GM18870 (cell line): ENCODE data around the gene HUS1.
"Not testable (repeated sequence)": the region's sequence is repeated elsewhere in the genome, so short reads cannot be mapped to it uniquely, and the experiment has no call there.

ENCODE experiments used
- ATAC-seq: cut with Tn5 transposase; IDR thresholded peaks from one replicate; pipeline ENCODE4 v1.9.1; 2021; ENCODE audit warnings: moderate library complexity; ENCODE audit not compliant: unreplicated experiment

Gene HUS1

GRCh38 chr7:47945261-47946015, 34.0 kb downstream of the HUS1 start:
- ATAC-seq: no peak

DNA sequence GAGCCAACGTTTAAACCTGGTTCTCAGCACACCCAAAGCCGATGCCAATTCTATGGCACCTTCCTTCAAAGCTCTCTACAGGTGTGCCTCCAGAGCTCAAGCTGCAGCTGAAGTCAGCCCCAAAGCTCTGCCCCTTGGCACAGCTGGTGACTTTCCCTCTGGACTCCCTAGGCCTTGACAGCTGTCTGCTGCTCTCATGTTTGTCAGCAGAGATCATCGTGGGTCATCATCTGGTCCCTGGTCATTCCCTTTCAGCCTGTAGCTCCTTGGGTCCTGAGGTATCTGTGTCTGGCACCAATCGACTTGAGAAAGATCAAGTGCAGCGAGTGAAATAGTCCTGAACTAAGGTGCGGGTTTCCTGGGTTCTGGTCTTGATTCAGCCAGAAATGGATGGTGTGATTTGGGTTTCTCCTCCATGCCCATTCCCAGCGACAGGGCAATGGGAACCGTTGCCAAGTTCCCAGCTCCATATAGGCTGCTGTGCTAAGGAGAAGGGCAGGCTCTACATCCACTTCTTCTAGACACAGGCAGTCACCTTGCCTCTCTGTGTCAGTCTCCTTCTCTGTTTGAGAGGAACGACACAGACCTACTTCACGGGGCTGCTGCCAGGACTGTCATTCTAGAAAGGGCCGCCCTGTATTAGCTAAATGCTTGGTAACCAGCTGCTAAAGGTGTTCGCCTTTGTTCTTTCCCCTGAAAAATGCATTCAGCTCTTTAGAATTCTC, 34.7 kb downstream of the HUS1 start:
- no peak for ATAC-seq

DNA sequence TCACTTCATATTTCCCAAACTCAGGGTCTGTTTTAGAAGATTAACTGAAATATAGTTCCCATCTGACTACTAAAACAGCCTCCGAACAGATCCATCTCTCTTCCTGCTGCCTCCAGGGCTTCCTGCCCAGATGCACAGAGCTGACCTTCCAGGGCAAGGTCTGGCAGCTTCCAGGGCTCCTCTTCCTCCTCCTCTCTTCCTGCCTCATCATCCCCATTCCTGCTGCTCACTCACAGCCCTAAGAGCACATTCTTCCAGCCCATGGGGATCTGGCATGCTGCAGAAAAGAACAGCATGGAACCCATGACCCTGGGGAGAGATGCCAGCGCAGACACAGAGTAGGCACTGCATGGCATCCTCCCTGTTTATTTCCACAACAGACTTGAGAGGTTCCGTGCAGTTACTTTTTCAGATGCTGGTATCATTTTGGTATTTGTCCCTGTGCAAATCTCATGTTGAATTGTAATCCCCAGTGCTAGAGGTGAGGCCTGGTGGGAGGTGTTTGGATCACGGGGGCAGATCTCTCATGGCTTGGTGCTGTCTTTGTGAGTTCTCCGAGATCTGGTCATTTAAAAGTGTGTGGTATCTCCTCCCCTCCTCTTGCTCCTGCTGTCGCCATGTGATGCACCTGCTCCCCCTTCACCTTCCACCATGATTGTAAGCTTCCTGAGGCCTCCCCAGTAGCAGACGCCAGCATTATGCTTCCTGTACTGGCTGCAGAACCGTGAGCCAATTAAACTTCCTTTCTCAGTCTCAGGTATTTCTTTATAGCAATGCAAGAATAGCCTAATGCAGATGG, 35.5 kb downstream of the HUS1 start:
- no peak for ATAC-seq

GRCh38 chr7:47942651-47943050, 36.8 kb downstream of the HUS1 start:
- ATAC-seq: not testable (repeated sequence)

- ATAC-seq: no peak
Measured at GRCh38 chr7:47942132-47942531, 37.3 kb downstream of the HUS1 start.

- ATAC-seq: no peak
Measured at GRCh38 chr7:47941136-47941844, 38.1 kb downstream of the HUS1 start.

- ATAC-seq: no peak
Measured at GRCh38 chr7:47940088-47941013, 39.1 kb downstream of the HUS1 start.

GRCh38 chr7:47939425-47940036, 39.9 kb downstream of the HUS1 start:
- ATAC-seq: no peak

- ATAC-seq: no peak
Measured at GRCh38 chr7:47938574-47939165, 40.7 kb downstream of the HUS1 start.

DNA sequence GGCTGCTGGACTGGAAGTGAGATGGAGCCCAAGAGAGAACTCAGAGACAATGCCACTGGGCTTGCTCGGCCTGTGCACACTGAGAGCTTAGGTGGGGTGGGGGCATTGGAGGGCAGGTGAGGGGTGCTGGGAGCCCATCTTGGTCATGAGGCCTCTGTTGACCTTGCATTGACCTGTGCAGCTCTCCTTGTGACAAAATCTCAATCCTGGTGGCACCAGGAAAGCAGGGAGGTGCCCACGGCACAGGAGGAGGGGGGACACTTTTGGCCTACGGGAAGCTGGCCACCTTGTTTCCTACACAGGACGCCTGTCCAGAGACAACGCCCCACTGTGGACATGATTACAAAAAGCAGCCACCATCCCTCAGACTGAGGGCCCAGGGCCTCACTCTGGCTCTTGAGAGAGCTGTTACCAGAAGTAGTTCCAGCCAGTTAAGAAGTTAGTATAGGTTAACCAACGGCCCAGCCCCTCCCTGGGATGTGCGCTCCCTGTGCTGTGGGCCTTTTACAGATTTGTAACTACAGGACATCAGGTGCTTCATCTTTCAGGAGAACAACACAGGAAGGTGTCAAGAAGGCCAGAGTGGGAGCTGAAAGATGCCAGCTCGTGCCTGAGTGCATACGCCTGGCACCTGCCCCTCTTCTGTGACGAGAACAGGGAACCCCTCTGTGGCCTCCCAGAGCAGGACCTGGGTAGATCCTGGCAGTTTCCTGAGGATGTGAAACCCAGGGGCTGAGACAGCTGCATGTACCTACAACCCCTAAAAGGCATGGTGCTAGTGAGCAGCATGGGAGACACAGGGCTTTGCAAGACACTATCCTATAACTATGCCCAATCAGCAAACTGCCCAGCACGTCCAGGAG, 41.5 kb downstream of the HUS1 start:
- ATAC-seq: peak; percentile 51

- peak; percentile 97 for ATAC-seq
Measured at GRCh38 chr7:47937065-47937687, 42.2 kb downstream of the HUS1 start.

GRCh38 chr7:47936323-47936722, 43.1 kb downstream of the HUS1 start:
- no peak for ATAC-seq

DNA sequence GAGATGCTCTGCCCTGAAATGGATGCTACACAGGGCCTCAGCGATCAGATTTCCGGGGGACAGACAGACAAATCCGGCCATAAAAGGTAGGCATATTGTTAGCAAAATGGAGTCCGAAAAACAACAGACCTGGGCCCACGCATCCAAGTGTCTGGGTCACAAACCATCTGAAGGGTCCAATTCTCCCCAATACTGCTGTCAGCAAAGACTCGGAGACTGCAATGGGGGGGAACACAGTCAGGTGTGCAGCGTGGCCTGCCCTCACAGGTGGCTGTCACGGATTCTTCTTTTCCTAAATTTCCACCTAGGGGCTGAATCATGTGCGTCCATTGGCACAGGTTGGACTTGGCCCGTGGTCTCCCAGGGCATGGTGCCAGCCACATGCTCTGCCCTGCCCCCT, 44.1 kb downstream of the HUS1 start:
- no peak for ATAC-seq

DNA sequence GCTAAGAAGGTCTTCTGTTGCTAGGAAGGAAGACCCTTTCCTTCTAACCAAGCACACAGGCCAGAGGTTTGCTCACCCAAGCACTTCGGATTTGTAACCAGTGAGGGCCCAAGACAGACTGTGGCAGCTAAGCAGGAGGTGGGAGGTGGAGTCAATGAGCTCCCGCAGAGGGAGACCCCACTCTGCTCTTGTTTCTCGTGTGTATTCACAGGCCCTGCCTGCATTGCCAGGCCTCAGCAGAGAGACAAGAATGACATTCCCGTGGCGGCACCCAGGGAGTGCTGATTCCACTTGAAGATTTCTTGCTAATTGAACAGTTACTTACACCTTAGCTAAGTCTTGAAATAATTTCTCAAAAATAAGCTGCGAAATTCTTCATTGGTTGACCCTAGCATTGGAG, 44.6 kb downstream of the HUS1 start:
- ATAC-seq: no peak

GRCh38 chr7:47933215-47933614, 46.2 kb downstream of the HUS1 start:
- ATAC-seq: no peak

- ATAC-seq: no peak
Measured at GRCh38 chr7:47932466-47933037, 46.9 kb downstream of the HUS1 start.

GRCh38 chr7:47932016-47932415, 47.4 kb downstream of the HUS1 start:
- no peak for ATAC-seq
